GM12865 (cell line): ENCODE data around the gene ITPR1.

Source experiments
- DNase-seq: peaks from one replicate; pipeline ENCODE4 v3.0.0; 2010; ENCODE audit warnings: low read depth
- H3K4me3 ChIP-seq: 2 replicates; pipeline ENCODE4 v1.5.1; 2011; ENCODE audit warnings: mild to moderate bottlenecking, low read depth, low read length, control low read depth
- TF ChIP-seq, protein P1 (sequence below): IDR thresholded peaks from 2 replicates; pipeline ENCODE4 v1.5.1; 2011; ENCODE audit warnings: low read length, control low read depth, low read depth, inconsistent platforms; ENCODE audit not compliant: insufficient read depth; ENCODE audit errors: missing control alignments

The ITPR1 gene

GRCh38 chr3:4674216-4674615 lies 181.1 kb downstream of the ITPR1 start:
- no peak overlapping the region for H3K4me3 ChIP-seq
- TF ChIP-seq, protein P1, sequence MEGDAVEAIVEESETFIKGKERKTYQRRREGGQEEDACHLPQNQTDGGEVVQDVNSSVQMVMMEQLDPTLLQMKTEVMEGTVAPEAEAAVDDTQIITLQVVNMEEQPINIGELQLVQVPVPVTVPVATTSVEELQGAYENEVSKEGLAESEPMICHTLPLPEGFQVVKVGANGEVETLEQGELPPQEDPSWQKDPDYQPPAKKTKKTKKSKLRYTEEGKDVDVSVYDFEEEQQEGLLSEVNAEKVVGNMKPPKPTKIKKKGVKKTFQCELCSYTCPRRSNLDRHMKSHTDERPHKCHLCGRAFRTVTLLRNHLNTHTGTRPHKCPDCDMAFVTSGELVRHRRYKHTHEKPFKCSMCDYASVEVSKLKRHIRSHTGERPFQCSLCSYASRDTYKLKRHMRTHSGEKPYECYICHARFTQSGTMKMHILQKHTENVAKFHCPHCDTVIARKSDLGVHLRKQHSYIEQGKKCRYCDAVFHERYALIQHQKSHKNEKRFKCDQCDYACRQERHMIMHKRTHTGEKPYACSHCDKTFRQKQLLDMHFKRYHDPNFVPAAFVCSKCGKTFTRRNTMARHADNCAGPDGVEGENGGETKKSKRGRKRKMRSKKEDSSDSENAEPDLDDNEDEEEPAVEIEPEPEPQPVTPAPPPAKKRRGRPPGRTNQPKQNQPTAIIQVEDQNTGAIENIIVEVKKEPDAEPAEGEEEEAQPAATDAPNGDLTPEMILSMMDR: no peak
- no peak for DNase-seq

DNA sequence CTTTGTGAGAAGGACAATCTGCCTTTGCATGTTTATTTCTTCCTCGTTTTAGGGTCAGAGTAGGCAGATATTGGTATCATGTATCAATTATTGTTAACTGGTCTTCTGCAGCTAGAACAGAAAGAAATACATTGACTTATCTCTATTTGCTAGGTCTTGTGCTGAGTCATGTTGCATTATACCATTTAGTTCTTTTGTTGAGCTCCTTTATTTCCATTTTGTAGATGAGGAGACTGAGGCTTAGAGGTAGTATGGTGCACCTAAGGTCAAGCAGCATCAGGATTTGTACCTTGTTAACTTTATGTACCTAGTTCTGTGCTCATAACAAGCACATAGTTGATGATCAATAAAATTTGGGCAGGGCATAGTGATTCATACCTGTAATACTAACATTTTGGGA lies 182.6 kb downstream of the ITPR1 start:
- TF ChIP-seq, protein P1: no peak
- DNase-seq: no peak
- no peak overlapping the region for H3K4me3 ChIP-seq

DNA sequence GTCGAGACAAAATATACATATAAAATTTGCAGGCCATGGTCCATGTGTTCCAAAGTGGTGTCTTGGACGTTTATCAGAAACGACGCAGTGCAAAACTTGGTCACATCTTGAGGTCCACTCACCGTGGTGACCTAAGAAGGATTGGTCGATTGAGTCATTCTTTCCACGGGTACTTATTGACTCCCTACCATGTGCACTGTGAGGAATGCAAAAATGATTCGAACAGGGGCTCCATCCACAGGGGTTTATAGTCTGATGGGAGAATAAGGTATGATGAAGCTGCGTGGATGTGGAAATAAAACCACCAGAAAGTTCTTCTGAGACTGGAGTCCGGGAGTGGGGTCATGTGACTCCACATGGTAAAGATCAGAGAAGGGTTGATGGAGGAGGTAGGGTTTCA lies 185.2 kb downstream of the ITPR1 start:
- TF ChIP-seq, protein P1: no peak
- no peak overlapping the region for H3K4me3 ChIP-seq
- DNase-seq: no peak

DNA sequence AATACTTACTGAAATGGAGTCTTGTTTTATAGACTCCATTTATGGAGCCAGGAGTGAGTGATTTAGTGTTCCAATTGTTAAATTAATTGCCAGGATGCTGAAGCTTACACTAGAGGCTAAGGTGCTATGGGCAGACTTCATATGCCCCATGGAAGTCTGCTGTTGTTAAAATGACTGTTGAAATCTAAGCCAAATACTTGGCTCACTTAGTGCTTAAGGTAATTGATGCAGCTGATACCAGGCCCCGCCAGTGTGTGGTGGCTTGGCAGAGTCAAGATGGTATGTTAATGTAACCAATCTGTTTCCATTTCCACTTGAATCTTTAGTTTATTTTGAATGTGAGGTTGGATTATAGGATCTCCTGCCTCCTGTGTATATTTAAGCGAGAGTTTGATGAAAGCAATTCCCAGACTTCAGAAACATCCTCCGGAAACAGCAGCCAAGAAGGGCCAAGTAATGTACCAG lies 187.1 kb downstream of the ITPR1 start:
- no peak for DNase-seq
- TF ChIP-seq, protein P1: no peak
- no peak overlapping the region for H3K4me3 ChIP-seq

- DNase-seq: no peak
- H3K4me3 ChIP-seq: no peak overlapping the region
- TF ChIP-seq, protein P1: no peak
Observed at GRCh38 chr3:4680871-4681300, 187.7 kb downstream of the ITPR1 start.

DNA sequence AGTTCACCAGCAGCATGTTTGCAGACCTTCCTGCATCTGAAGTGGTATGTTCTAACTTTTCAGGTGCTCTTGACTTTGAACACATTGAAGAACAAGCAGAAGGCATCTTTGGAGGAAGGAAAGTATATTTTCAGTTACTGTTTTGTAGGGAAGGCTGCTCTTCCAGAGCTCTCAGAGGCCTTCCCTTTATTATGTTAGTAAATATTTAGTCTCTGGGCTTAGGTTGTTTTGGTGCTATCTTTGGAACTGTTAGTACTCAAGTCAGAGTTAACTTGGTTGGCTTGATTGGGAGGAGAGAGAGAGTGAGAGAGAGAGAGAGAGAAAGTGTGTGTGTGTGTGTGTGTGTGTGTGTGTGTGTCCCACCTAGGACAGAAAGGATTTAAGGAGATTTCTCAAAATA lies 188.2 kb downstream of the ITPR1 start:
- H3K4me3 ChIP-seq: no peak overlapping the region
- TF ChIP-seq, protein P1: no peak
- DNase-seq: no peak

DNA sequence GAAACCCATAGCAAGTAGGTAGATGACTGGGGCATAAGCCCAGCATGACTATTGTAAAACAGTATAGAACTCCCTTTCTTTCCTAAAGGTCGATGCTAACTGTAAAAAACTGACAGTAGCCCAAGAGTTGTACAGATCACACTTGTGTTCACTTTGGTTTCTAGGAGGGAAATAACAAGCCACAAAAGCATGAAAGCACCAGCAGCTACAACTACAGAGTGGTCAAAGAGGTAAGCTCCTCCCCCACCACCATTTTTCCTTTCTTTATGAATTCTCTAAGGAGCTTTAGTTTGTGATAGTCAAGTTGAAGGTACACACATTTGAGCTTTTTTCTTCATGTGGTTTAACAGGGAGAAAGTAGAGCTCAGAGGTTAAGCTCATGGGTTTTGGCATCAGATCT lies 191.0 kb downstream of the ITPR1 start:
- no peak overlapping the region for H3K4me3 ChIP-seq
- TF ChIP-seq, protein P1: no peak
- no peak for DNase-seq
